Breast epithelium (tissue), 4 donors: ENCODE data around the gene IL24. TPM values are rescaled to one million over a fixed set of nuclear protein-coding genes. Genes with fewer than 3 reads are reported as not detected.

Source experiments
- DNase-seq, 2 donors: peaks; one replicate each; pipeline ENCODE4 v3.0.0-alpha.2; 2019; ENCODE audit warnings: low spot score in 2 of 2
- H3K27ac ChIP-seq, 2 donors: fragments of 200-600 bp; sonication (generic) in 1 of 2; one replicate each; pipeline ENCODE4 v1.5.1; 2016 to 2019; ENCODE audit warnings: mild to moderate bottlenecking in 1 of 2
- H3K27me3 ChIP-seq, 2 donors: fragments of 200-600 bp; sonication (generic) in 1 of 2; one replicate each; pipeline versions ENCODE4 v1.5.1 to v1.6.0; 2017 to 2019; ENCODE audit warnings: control low read depth in 1 of 2, mild to moderate bottlenecking in 1 of 2
- H3K36me3 ChIP-seq: fragments of 200-600 bp; one replicate; pipeline ENCODE4 v1.5.1; 2019
- H3K4me1 ChIP-seq, 2 donors: fragments of 200-600 bp; sonication (generic); one replicate each; pipeline ENCODE4 v1.5.1; 2016 to 2019; ENCODE audit warnings: control low read depth in 1 of 2
- H3K4me3 ChIP-seq, 3 donors: fragments of 200-600 bp; sonication (generic); 1 replicate in 2 of 3; 2 replicates in 1 of 3; pipeline ENCODE4 v1.5.1; 2016 to 2019; ENCODE audit warnings: mild to moderate bottlenecking in 3 of 3, moderate library complexity in 2 of 3
- H3K9me3 ChIP-seq, 2 donors: fragments of 200-600 bp; sonication (generic) in 1 of 2; one replicate each; pipeline ENCODE4 v1.5.1; 2016 to 2019; ENCODE audit warnings: control low read depth in 1 of 2
- POLR2A ChIP-seq: fragments of 450-650 bp; IDR thresholded peaks from one replicate; pipeline ENCODE4 v1.6.1; 2016; ENCODE audit warnings: antibody characterized with exemption, mild to moderate bottlenecking, moderate library complexity
- POLR2AphosphoS5 ChIP-seq, 3 donors: sonication (generic); formaldehyde crosslinking; IDR thresholded peaks; one replicate each; pipeline ENCODE4 v1.6.1; 2017; ENCODE audit warnings: antibody characterized with exemption in 3 of 3
- intact Hi-C: fragments of 100-400 bp; cut with DNase I; formaldehyde crosslinking; loops from one replicate; pipeline ENCODE4 v1.15.1; 2023; ENCODE audit warnings: low total_unique reads
- total RNA-seq, 3 donors: library from RNA; depleted of rRNA; stranded (reverse); fragments of >200 nt; gene quantifications; one replicate each; pipeline ENCODE4 v1.1.0, GENCODE V29; 2016
- TF ChIP-seq, protein P1 (sequence below), 3 donors: fragments of 450-650 bp; IDR thresholded peaks; one replicate each; pipeline ENCODE4 v1.5.1; 2016 to 2017; ENCODE audit warnings: antibody characterized with exemption in 3 of 3, mild to moderate bottlenecking in 3 of 3, moderate library complexity in 3 of 3

IL24 gene
- total RNA-seq, 3 donors from 2014 or later = 0.59 TPM; not detected in 2

DNA sequence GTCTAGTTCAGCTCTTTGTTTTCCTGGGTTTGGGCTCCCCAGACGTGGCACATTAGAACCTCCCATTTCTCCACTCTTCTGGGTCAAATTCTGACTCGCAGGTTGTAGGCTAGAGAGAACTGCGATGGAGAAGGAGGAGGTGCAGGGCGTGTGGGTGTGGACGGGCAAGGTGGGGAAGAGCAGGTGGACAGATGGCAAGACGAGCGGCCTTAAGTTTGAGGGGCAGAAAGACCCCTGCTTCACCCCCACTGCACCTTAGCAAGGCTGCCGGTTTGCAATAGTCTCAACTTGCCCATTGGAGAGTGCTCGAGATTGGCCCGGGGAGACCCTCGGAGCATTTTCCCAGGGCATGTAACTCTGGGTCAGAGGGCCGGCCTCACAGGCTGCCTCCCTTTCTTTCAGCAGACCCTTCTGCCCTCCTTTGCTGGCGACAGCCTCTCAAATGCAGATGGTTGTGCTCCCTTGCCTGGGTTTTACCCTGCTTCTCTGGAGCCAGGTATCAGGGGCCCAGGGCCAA is 1.7 kb downstream of the IL24 start:
- H3K36me3 ChIP-seq = no peaks in the 10 kb centered on the region

GRCh38 chr1:206899717-206900116 is 2.5 kb downstream of the IL24 start:
- no peak for DNase-seq
- intact Hi-C loops = no loop called here

More for the DNA sequence above, 1.7 kb downstream of the IL24 start:
- no peak for TF ChIP-seq POLR2A
- no peak for TF ChIP-seq POLR2AphosphoS5 (IDR thresholded peaks at IDR 0.05)
- TF ChIP-seq, protein P1, sequence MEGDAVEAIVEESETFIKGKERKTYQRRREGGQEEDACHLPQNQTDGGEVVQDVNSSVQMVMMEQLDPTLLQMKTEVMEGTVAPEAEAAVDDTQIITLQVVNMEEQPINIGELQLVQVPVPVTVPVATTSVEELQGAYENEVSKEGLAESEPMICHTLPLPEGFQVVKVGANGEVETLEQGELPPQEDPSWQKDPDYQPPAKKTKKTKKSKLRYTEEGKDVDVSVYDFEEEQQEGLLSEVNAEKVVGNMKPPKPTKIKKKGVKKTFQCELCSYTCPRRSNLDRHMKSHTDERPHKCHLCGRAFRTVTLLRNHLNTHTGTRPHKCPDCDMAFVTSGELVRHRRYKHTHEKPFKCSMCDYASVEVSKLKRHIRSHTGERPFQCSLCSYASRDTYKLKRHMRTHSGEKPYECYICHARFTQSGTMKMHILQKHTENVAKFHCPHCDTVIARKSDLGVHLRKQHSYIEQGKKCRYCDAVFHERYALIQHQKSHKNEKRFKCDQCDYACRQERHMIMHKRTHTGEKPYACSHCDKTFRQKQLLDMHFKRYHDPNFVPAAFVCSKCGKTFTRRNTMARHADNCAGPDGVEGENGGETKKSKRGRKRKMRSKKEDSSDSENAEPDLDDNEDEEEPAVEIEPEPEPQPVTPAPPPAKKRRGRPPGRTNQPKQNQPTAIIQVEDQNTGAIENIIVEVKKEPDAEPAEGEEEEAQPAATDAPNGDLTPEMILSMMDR (IDR thresholded peaks at IDR 0.05) = no peak
- DNase-seq = no peak
- H3K27me3 ChIP-seq = no peaks in the 10 kb centered on the region
- no peak overlapping the region for H3K4me3 ChIP-seq
- H3K9me3 ChIP-seq = no peaks in the 10 kb centered on the region
- H3K27ac ChIP-seq = no peak overlapping the region
- H3K4me1 ChIP-seq = peaks cover 0 to 4% of the 10 kb centered on the region in 2 donors
- intact Hi-C loops = no loop called here

GRCh38 chr1:206900149-206900548 is 2.9 kb downstream of the IL24 start:
- TF ChIP-seq, protein P1 (IDR thresholded peaks at IDR 0.05) = no peak
- TF ChIP-seq POLR2AphosphoS5 (IDR thresholded peaks at IDR 0.05) (no peak), POLR2A (no peak)
- Histone ChIP-seq H3K4me1 (peaks cover 0 to 4% of the 10 kb centered on the region in 2 donors), H3K27me3 (no peaks in the 10 kb centered on the region), H3K9me3 (no peaks in the 10 kb centered on the region), H3K27ac (no peak overlapping the region), H3K36me3 (no peaks in the 10 kb centered on the region), H3K4me3 (no peak overlapping the region)
- intact Hi-C loops = no loop called here
- DNase-seq = no peak

More at GRCh38 chr1:206899717-206900116, 2.5 kb downstream of the IL24 start:
- H3K9me3 ChIP-seq = no peaks in the 10 kb centered on the region
- peaks cover 0 to 4% of the 10 kb centered on the region in 2 donors for H3K4me1 ChIP-seq
- H3K36me3 ChIP-seq = no peaks in the 10 kb centered on the region
- TF ChIP-seq POLR2A = no peak
- TF ChIP-seq POLR2AphosphoS5 (IDR thresholded peaks at IDR 0.05) = no peak
- TF ChIP-seq, protein P1 (IDR thresholded peaks at IDR 0.05) = no peak
- no peaks in the 10 kb centered on the region for H3K27me3 ChIP-seq
- no peak overlapping the region for H3K4me3 ChIP-seq
- no peak overlapping the region for H3K27ac ChIP-seq

- Histone ChIP-seq H3K4me3 (no peak overlapping the region), H3K27ac (no peak overlapping the region), H3K9me3 (no peaks in the 10 kb centered on the region), H3K27me3 (no peaks in the 10 kb centered on the region), H3K4me1 (peaks cover 0 to 4% of the 10 kb centered on the region in 2 donors), H3K36me3 (no peaks in the 10 kb centered on the region)
- intact Hi-C loops = no loop called here
- TF ChIP-seq POLR2AphosphoS5 (IDR thresholded peaks at IDR 0.05) (no peak), POLR2A (no peak)
- TF ChIP-seq, protein P1 (IDR thresholded peaks at IDR 0.05) = no peak
- DNase-seq = no peak
These were observed 4.7 kb downstream of the IL24 start for GRCh38 chr1:206901944-206902343.

- intact Hi-C loops = no loop called here
- H3K36me3 ChIP-seq = no peaks in the 10 kb centered on the region
- no peak overlapping the region for H3K4me3 ChIP-seq
- no peaks in the 10 kb centered on the region for H3K27me3 ChIP-seq
- H3K27ac ChIP-seq = no peak overlapping the region
- H3K4me1 ChIP-seq = peaks cover 0 to 4% of the 10 kb centered on the region in 2 donors
- no peak for TF ChIP-seq POLR2A
- TF ChIP-seq, protein P1 (IDR thresholded peaks at IDR 0.05) = no peak
- no peak for TF ChIP-seq POLR2AphosphoS5 (IDR thresholded peaks at IDR 0.05)
- H3K9me3 ChIP-seq = no peaks in the 10 kb centered on the region
- DNase-seq = no peak
These were observed 5.5 kb downstream of the IL24 start for GRCh38 chr1:206902702-206903101.
